Hepatocyte (in vitro differentiated cells): ENCODE results near the gene ATP1A1. TPM values are rescaled to one million over a fixed set of nuclear protein-coding genes. Genes with fewer than 3 reads are reported as not detected.

Experiments used
- DNase-seq: peaks from one replicate; pipeline ENCODE4 v3.0.0-alpha.2; 2016; ENCODE audit warnings: low spot score
- H2AFZ ChIP-seq: fragments of 200-600 bp; sonication (generic); 2 replicates; pipeline ENCODE4 v1.6.0; 2016; ENCODE audit warnings: antibody characterized with exemption, mild to moderate bottlenecking
- H3K27ac ChIP-seq: fragments of 200-600 bp; sonication (generic); 2 replicates; pipeline ENCODE4 v1.5.1; 2016; ENCODE audit warnings: mild to moderate bottlenecking
- H3K27me3 ChIP-seq: fragments of 200-600 bp; sonication (generic); 2 replicates; pipeline ENCODE4 v1.6.1; 2016
- H3K36me3 ChIP-seq: fragments of 200-600 bp; sonication (generic); replicated peaks from 2 replicates; pipeline ENCODE4 v1.5.1; 2016; ENCODE audit warnings: low read depth; ENCODE audit not compliant: insufficient read depth
- H3K4me1 ChIP-seq: fragments of 200-600 bp; sonication (generic); 2 replicates; pipeline ENCODE4 v1.5.1; 2016; ENCODE audit warnings: mild to moderate bottlenecking, moderate library complexity; ENCODE audit not compliant: insufficient read depth
- H3K4me2 ChIP-seq: fragments of 200-600 bp; sonication (generic); 2 replicates; pipeline ENCODE4 v1.6.0; 2016
- H3K4me3 ChIP-seq: fragments of 200-600 bp; sonication (generic); 2 replicates; pipeline ENCODE4 v1.5.1; 2016; ENCODE audit warnings: mild to moderate bottlenecking
- H3K79me2 ChIP-seq: fragments of 200-600 bp; sonication (generic); 2 replicates; pipeline ENCODE4 v1.6.0; 2017; ENCODE audit warnings: mild to moderate bottlenecking
- H3K9me2 ChIP-seq: fragments of 200-600 bp; sonication (generic); replicated peaks from 2 replicates; pipeline ENCODE4 v1.6.0; 2017; ENCODE audit warnings: mild to moderate bottlenecking; ENCODE audit not compliant: insufficient read depth
- H3K9me3 ChIP-seq: fragments of 200-600 bp; sonication (generic); 2 replicates; pipeline ENCODE4 v1.5.1; 2016; ENCODE audit warnings: low read depth, mild to moderate bottlenecking
- H4K20me1 ChIP-seq: fragments of 200-600 bp; sonication (generic); 2 replicates; pipeline ENCODE4 v1.6.0; 2016; ENCODE audit warnings: mild to moderate bottlenecking; ENCODE audit not compliant: insufficient read depth, poor library complexity, severe bottlenecking
- CTCF ChIP-seq: fragments of 200-600 bp; sonication (generic); IDR thresholded peaks from 2 replicates; pipeline ENCODE4 v1.5.1; 2016; ENCODE audit warnings: antibody characterized with exemption, mild to moderate bottlenecking; ENCODE audit not compliant: poor library complexity
- EZH2 ChIP-seq: fragments of 200-600 bp; sonication (generic); IDR thresholded peaks from 2 replicates; pipeline ENCODE4 v1.6.1; 2016; ENCODE audit warnings: antibody characterized with exemption, mild to moderate bottlenecking, borderline replicate concordance
- EZH2phosphoT487 ChIP-seq: fragments of 200-600 bp; sonication (generic); IDR thresholded peaks from one replicate; pipeline ENCODE4 v1.6.1; 2018; ENCODE audit warnings: antibody characterized with exemption, mild to moderate bottlenecking, low read depth, moderate library complexity; ENCODE audit not compliant: unreplicated experiment, severe bottlenecking
- WGBS: methylation state at CpG from one replicate; pipeline ENCODE4 v1.1.6; 2016; ENCODE audit warnings: low lambda C conversion rate; ENCODE audit errors: missing lambda C conversion rate; 5-methylcytosine and 5-hydroxymethylcytosine counted together
- polyA plus RNA-seq: library from polyadenylated mRNA; unstranded; fragments of >200 nt; fragmentation: Nextera tagmentation; extraction: Ambion mirVana; gene quantifications from 2 replicates; pipeline ENCODE4 v1.2.1, GENCODE V29; 2016
- total RNA-seq: library from RNA; depleted of rRNA; stranded (reverse); fragments of >200 nt; gene quantifications from 2 replicates; pipeline ENCODE4 v1.2.3, GENCODE V29; 2014

ATP1A1 gene
- total and polyA plus RNA-seq, 2 experiments from 2014 or later = 412 to 559 TPM

- H3K4me3 ChIP-seq = no peak overlapping the region
- no peaks in the 10 kb centered on the region for H3K79me2 ChIP-seq
- WGBS = 91% methylated on average over 3 of the region's 3 CpGs
- no peak for TF ChIP-seq EZH2phosphoT487
- no peak for TF ChIP-seq EZH2
- no peak for TF ChIP-seq CTCF
- no peak overlapping the region for H3K4me2 ChIP-seq
- peak overlapping the region; percentile 8 for H2AFZ ChIP-seq
- no peaks in the 10 kb centered on the region for H3K27me3 ChIP-seq
- H3K4me1 ChIP-seq = peaks cover 21% of the 10 kb centered on the region
- H3K9me2 ChIP-seq = no peaks in the 10 kb centered on the region
- H3K27ac ChIP-seq = no peak overlapping the region
- DNase-seq = no peak
- no peaks in the 10 kb centered on the region for H4K20me1 ChIP-seq
- no peaks in the 10 kb centered on the region for H3K36me3 ChIP-seq
- no peaks in the 10 kb centered on the region for H3K9me3 ChIP-seq
Observed at GRCh38 chr1:116361648-116362047, 11.4 kb upstream of the ATP1A1 start.

GRCh38 chr1:116362050-116362449 lies 11.0 kb upstream of the ATP1A1 start:
- Histone ChIP-seq H3K4me1 (peaks cover 21% of the 10 kb centered on the region), H3K4me2 (no peak overlapping the region), H3K79me2 (no peaks in the 10 kb centered on the region), H3K27me3 (no peaks in the 10 kb centered on the region), H2AFZ (peak overlapping the region; percentile 8), H4K20me1 (no peaks in the 10 kb centered on the region), H3K9me2 (no peaks in the 10 kb centered on the region), H3K9me3 (no peaks in the 10 kb centered on the region), H3K27ac (no peak overlapping the region), H3K4me3 (no peak overlapping the region), H3K36me3 (no peaks in the 10 kb centered on the region)
- WGBS = 98% methylated on average over 4 of the region's 4 CpGs
- DNase-seq = no peak
- TF ChIP-seq EZH2 = no peak
- TF ChIP-seq CTCF = no peak
- TF ChIP-seq EZH2phosphoT487 = no peak

- peaks cover 14% of the 10 kb centered on the region for H3K4me1 ChIP-seq
- no peaks in the 10 kb centered on the region for H4K20me1 ChIP-seq
- TF ChIP-seq EZH2 = no peak
- TF ChIP-seq CTCF = no peak
- no peak for TF ChIP-seq EZH2phosphoT487
- 52% methylated on average over 5 of the region's 5 CpGs for WGBS
- no peak overlapping the region for H2AFZ ChIP-seq
- DNase-seq = no peak
- no peaks in the 10 kb centered on the region for H3K27me3 ChIP-seq
- no peaks in the 10 kb centered on the region for H3K79me2 ChIP-seq
- no peaks in the 10 kb centered on the region for H3K36me3 ChIP-seq
- no peaks in the 10 kb centered on the region for H3K9me3 ChIP-seq
- peak overlapping the region; percentile 29 for H3K27ac ChIP-seq
- peak overlapping the region; percentile 51 for H3K4me2 ChIP-seq
- H3K9me2 ChIP-seq = no peaks in the 10 kb centered on the region
- no peak overlapping the region for H3K4me3 ChIP-seq
Observed at GRCh38 chr1:116365353-116365780, 7.7 kb upstream of the ATP1A1 start.

GRCh38 chr1:116365857-116366256 lies 7.2 kb upstream of the ATP1A1 start:
- no peaks in the 10 kb centered on the region for H3K9me2 ChIP-seq
- no peak for DNase-seq
- no peaks in the 10 kb centered on the region for H3K79me2 ChIP-seq
- no peaks in the 10 kb centered on the region for H4K20me1 ChIP-seq
- H3K4me2 ChIP-seq = peak overlapping the region; percentile 51
- H3K36me3 ChIP-seq = no peaks in the 10 kb centered on the region
- 56% methylated on average over 5 of the region's 5 CpGs for WGBS
- no peak for TF ChIP-seq EZH2
- no peak for TF ChIP-seq EZH2phosphoT487
- TF ChIP-seq CTCF = no peak
- peaks cover 14% of the 10 kb centered on the region for H3K4me1 ChIP-seq
- no peak overlapping the region for H2AFZ ChIP-seq
- no peak overlapping the region for H3K4me3 ChIP-seq
- H3K27me3 ChIP-seq = no peaks in the 10 kb centered on the region
- peak overlapping the region; percentile 29 for H3K27ac ChIP-seq
- H3K9me3 ChIP-seq = no peaks in the 10 kb centered on the region
